ENCODE data around the gene PRG3.

- TF ChIP-seq CTCF (IDR thresholded peaks at IDR 0.05) (no peak), POLR2AphosphoS5 (IDR thresholded peaks at IDR 0.05) (no peak), POLR2A (IDR thresholded peaks at IDR 0.05) (no peak), EP300 (IDR thresholded peaks at IDR 0.05) (no peak)
These were observed 39.6 kb downstream of the PRG3 start for GRCh38 chr11:57341250-57341808.

Data from stomach (tissue), 4 donors.